Measurements from ENCODE around the gene MYO1B.

Gene MYO1B

DNA sequence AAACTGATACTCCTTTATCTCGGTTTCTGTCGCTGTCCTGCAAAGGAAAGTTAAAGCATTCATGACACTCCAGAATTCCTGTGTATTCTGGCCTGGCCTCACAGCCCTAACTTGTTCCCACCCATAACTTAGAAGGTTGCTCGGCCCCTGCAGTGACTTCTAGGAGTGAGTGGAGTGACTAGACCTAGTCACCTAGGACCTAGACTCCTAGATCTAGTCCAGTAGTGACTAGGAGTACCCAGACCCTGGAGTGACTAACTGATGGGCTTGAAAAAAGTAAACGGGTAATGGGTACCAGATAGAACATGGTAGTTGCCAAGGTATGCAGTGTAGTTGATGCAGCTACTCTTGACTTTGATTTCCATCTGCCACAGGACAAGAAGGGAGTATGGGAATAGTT lies 181.8 kb downstream of the MYO1B start:
- Histone ChIP-seq H3K36me3 (ENCODE audit: insufficient read depth, low read depth, low read length) (peaks cover 35% of the 10 kb centered on the region), H3K4me3 (ENCODE audit: low read length) (no peak overlapping the region), H3K9ac (ENCODE audit: low read depth, low read length) (no peak overlapping the region), H3K9me3 (ENCODE audit: insufficient read depth, low read depth, low read length) (no peaks in the 10 kb centered on the region), H3K27me3 (ENCODE audit: insufficient read depth, low read length) (no peaks in the 10 kb centered on the region), H3K4me1 (ENCODE audit: insufficient read depth, low read length) (no peaks in the 10 kb centered on the region), H3K27ac (ENCODE audit: low read length) (no peak overlapping the region)

DNA sequence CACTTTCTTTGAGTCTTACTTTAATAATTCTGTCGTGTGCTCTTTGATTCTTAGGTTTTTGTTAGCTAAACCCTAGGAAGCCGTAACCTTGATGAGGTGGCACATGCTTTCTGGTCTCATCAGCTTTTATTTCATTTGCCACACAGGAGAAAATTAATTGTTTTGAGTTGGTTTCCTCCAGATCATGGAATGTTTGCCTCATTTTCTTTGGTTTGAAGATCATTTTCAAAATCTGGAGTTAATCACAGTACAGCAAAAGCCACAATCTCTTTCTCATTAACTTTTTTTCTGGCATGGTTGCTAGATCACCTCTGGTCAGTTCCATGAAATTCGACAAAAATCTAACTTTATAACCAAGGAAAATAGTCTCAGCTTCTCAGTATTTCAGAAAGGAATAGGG lies 182.9 kb downstream of the MYO1B start:
- no peaks in the 10 kb centered on the region for H3K4me1 ChIP-seq (ENCODE audit: insufficient read depth, low read length)
- peaks cover 25% of the 10 kb centered on the region; the same call in 1 of the 2 replicates for H3K36me3 ChIP-seq (ENCODE audit: insufficient read depth, low read depth, low read length)
- no peak overlapping the region for H3K27ac ChIP-seq (ENCODE audit: low read length)
- H3K9ac ChIP-seq (ENCODE audit: low read depth, low read length) = no peak overlapping the region
- no peaks in the 10 kb centered on the region for H3K9me3 ChIP-seq (ENCODE audit: insufficient read depth, low read depth, low read length)
- no peaks in the 10 kb centered on the region for H3K27me3 ChIP-seq (ENCODE audit: insufficient read depth, low read length)
- H3K4me3 ChIP-seq (ENCODE audit: low read length) = no peak overlapping the region

DNA sequence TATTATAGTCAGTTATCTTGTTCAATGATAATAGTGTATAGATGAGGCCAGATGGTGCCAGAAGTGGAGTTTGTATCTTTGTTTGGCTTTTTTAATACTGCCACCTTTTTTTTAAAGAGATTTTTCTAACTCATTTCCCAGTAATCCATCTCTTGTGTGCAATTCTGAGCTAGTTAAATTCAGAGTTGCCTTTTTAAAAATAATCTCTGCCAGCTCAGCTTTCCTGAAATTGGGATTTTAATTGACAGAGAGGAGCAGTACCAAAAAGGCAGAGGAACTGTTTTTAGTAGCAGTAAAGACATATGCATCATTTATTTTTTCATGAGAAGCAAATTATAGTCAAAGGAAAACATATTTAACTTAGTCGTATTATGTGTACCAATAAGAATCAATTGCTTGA lies 185.3 kb downstream of the MYO1B start:
- Histone ChIP-seq H3K9ac (ENCODE audit: low read depth, low read length) (no peak overlapping the region), H3K27me3 (ENCODE audit: insufficient read depth, low read length) (no peaks in the 10 kb centered on the region), H3K9me3 (ENCODE audit: insufficient read depth, low read depth, low read length) (no peaks in the 10 kb centered on the region), H3K36me3 (ENCODE audit: insufficient read depth, low read depth, low read length) (peaks cover 4% of the 10 kb centered on the region; the same call in 1 of the 2 replicates), H3K4me1 (ENCODE audit: insufficient read depth, low read length) (no peaks in the 10 kb centered on the region), H3K4me3 (ENCODE audit: low read length) (no peak overlapping the region), H3K27ac (ENCODE audit: low read length) (no peak overlapping the region)

GRCh38 chr2:191432121-191432520 lies 186.9 kb downstream of the MYO1B start:
- no peaks in the 10 kb centered on the region for H3K36me3 ChIP-seq (ENCODE audit: insufficient read depth, low read depth, low read length)
- no peaks in the 10 kb centered on the region for H3K4me1 ChIP-seq (ENCODE audit: insufficient read depth, low read length)
- no peaks in the 10 kb centered on the region for H3K9me3 ChIP-seq (ENCODE audit: insufficient read depth, low read depth, low read length)
- no peak overlapping the region for H3K9ac ChIP-seq (ENCODE audit: low read depth, low read length)
- H3K27me3 ChIP-seq (ENCODE audit: insufficient read depth, low read length) = no peaks in the 10 kb centered on the region
- no peak overlapping the region for H3K27ac ChIP-seq (ENCODE audit: low read length)
- no peak overlapping the region for H3K4me3 ChIP-seq (ENCODE audit: low read length)

DNA sequence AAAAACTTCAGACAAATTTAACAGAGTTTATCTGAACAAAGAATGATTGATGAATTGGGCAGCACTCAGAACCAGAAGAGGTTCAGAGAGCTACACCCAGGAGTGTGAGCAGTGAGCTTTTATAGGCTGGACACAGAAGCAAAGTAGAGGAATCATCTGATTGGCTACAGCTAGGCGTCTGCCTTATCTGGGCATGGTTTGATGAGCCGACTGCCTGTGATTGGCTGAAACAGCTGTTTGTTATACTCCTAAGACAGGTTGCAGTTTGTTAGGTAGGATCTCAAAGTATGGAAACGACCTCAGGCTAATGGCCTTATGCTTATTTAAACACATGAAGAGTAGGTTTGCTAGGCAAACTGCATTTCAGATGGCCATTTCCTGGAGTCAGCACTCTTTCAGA lies 188.9 kb downstream of the MYO1B start:
- Histone ChIP-seq H3K9me3 (ENCODE audit: insufficient read depth, low read depth, low read length) (no peaks in the 10 kb centered on the region), H3K27me3 (ENCODE audit: insufficient read depth, low read length) (no peaks in the 10 kb centered on the region), H3K36me3 (ENCODE audit: insufficient read depth, low read depth, low read length) (no peaks in the 10 kb centered on the region), H3K4me3 (ENCODE audit: low read length) (no peak overlapping the region), H3K4me1 (ENCODE audit: insufficient read depth, low read length) (no peaks in the 10 kb centered on the region), H3K27ac (ENCODE audit: low read length) (no peak overlapping the region), H3K9ac (ENCODE audit: low read depth, low read length) (no peak overlapping the region)

GRCh38 chr2:191435141-191435540 lies 189.9 kb downstream of the MYO1B start:
- H3K36me3 ChIP-seq (ENCODE audit: insufficient read depth, low read depth, low read length) = no peaks in the 10 kb centered on the region

GRCh38 chr2:191436368-191437055 lies 191.3 kb downstream of the MYO1B start:
- no peaks in the 10 kb centered on the region for H3K27me3 ChIP-seq (ENCODE audit: insufficient read depth, low read length)

More at GRCh38 chr2:191435141-191435540, 189.9 kb downstream of the MYO1B start:
- no peaks in the 10 kb centered on the region for H3K9me3 ChIP-seq (ENCODE audit: insufficient read depth, low read depth, low read length)
- H3K9ac ChIP-seq (ENCODE audit: low read depth, low read length) = no peak overlapping the region
- no peak overlapping the region for H3K27ac ChIP-seq (ENCODE audit: low read length)
- H3K4me1 ChIP-seq (ENCODE audit: insufficient read depth, low read length) = no peaks in the 10 kb centered on the region
- H3K4me3 ChIP-seq (ENCODE audit: low read length) = no peak overlapping the region
- H3K27me3 ChIP-seq (ENCODE audit: insufficient read depth, low read length) = no peaks in the 10 kb centered on the region

DNA sequence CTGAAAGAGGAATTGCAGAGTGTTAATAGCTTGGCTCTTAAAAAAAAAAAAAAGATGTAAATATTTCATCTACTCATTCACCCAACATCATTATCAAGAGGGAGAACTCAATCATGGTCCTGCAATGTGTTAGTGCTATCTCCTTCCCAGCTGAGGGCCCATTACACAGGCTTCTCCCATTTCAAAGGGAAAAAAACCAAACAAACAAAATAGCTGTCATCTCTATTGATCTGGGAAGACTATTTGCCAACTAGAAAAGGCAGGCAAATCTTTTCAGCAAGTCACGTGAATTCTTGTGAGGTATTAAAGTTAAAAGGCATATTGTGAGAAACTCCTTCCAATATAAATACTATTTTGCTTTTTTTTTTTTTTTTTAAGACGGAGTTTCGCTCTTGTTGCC lies 194.3 kb downstream of the MYO1B start:
- Histone ChIP-seq H3K4me1 (ENCODE audit: insufficient read depth, low read length) (no peaks in the 10 kb centered on the region), H3K27ac (ENCODE audit: low read length) (no peak overlapping the region), H3K36me3 (ENCODE audit: insufficient read depth, low read depth, low read length) (no peaks in the 10 kb centered on the region), H3K27me3 (ENCODE audit: insufficient read depth, low read length) (no peaks in the 10 kb centered on the region), H3K9ac (ENCODE audit: low read depth, low read length) (no peak overlapping the region), H3K9me3 (ENCODE audit: insufficient read depth, low read depth, low read length) (no peaks in the 10 kb centered on the region), H3K4me3 (ENCODE audit: low read length) (no peak overlapping the region)

More at GRCh38 chr2:191436368-191437055, 191.3 kb downstream of the MYO1B start:
- Histone ChIP-seq H3K9ac (ENCODE audit: low read depth, low read length) (no peak overlapping the region), H3K36me3 (ENCODE audit: insufficient read depth, low read depth, low read length) (no peaks in the 10 kb centered on the region), H3K4me3 (ENCODE audit: low read length) (no peak overlapping the region), H3K9me3 (ENCODE audit: insufficient read depth, low read depth, low read length) (no peaks in the 10 kb centered on the region), H3K27ac (ENCODE audit: low read length) (no peak overlapping the region), H3K4me1 (ENCODE audit: insufficient read depth, low read length) (no peaks in the 10 kb centered on the region)

GRCh38 chr2:191441496-191442214 lies 196.5 kb downstream of the MYO1B start:
- no peak overlapping the region for H3K9ac ChIP-seq (ENCODE audit: low read depth, low read length)
- H3K27ac ChIP-seq (ENCODE audit: low read length) = no peak overlapping the region
- no peaks in the 10 kb centered on the region for H3K9me3 ChIP-seq (ENCODE audit: insufficient read depth, low read depth, low read length)
- H3K27me3 ChIP-seq (ENCODE audit: insufficient read depth, low read length) = no peaks in the 10 kb centered on the region
- H3K4me1 ChIP-seq (ENCODE audit: insufficient read depth, low read length) = no peaks in the 10 kb centered on the region
- no peaks in the 10 kb centered on the region for H3K36me3 ChIP-seq (ENCODE audit: insufficient read depth, low read depth, low read length)
- no peak overlapping the region for H3K4me3 ChIP-seq (ENCODE audit: low read length)

DNA sequence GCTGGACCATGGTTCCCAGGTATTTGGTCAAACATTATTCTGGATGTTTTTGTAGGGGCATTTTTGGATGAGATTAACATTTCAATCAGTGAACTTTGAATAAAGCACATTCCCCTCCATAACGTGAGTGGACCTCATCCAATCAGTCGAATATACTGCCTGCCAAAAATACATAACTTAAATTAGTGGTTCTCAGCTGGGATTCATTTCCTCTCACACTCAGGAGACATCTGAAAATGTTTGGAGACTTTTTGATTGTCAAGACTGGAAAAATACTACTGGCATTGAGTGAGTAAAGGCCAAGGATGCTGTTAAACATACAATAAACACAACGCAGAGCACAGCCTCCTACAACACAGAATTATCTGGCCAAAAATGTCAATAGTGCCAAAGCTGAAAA lies 198.2 kb downstream of the MYO1B start:
- Histone ChIP-seq H3K9me3 (ENCODE audit: insufficient read depth, low read depth, low read length) (no peaks in the 10 kb centered on the region), H3K4me3 (ENCODE audit: low read length) (no peak overlapping the region), H3K27ac (ENCODE audit: low read length) (no peak overlapping the region), H3K36me3 (ENCODE audit: insufficient read depth, low read depth, low read length) (no peaks in the 10 kb centered on the region), H3K27me3 (ENCODE audit: insufficient read depth, low read length) (no peaks in the 10 kb centered on the region), H3K9ac (ENCODE audit: low read depth, low read length) (no peak overlapping the region), H3K4me1 (ENCODE audit: insufficient read depth, low read length) (no peaks in the 10 kb centered on the region)

DNA sequence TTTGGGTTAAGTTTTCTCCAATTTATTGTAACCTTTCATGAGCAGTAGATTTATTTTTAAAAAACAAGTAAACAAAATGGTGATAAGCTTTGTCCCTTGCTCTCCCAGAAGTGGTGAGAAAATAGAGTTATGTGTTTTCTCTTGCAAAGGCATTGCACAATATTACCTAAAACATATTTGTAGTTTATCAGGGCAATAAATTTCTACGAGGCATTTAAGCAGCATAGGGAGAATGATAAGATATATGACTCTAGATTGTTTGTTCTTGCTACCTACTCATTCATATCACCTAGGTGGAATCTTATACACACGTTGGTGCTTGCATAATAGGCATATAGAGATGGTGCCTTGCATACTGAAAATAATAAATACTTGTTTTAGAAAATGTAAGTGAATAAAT lies 201.7 kb downstream of the MYO1B start:
- Histone ChIP-seq H3K27me3 (ENCODE audit: insufficient read depth, low read length) (no peaks in the 10 kb centered on the region), H3K36me3 (ENCODE audit: insufficient read depth, low read depth, low read length) (no peaks in the 10 kb centered on the region), H3K9me3 (ENCODE audit: insufficient read depth, low read depth, low read length) (no peaks in the 10 kb centered on the region), H3K27ac (ENCODE audit: low read length) (no peak overlapping the region), H3K4me3 (ENCODE audit: low read length) (no peak overlapping the region), H3K4me1 (ENCODE audit: insufficient read depth, low read length) (no peaks in the 10 kb centered on the region), H3K9ac (ENCODE audit: low read depth, low read length) (no peak overlapping the region)

- Histone ChIP-seq H3K27me3 (ENCODE audit: insufficient read depth, low read length) (no peaks in the 10 kb centered on the region), H3K27ac (ENCODE audit: low read length) (no peak overlapping the region), H3K9ac (ENCODE audit: low read depth, low read length) (no peak overlapping the region), H3K4me3 (ENCODE audit: low read length) (no peak overlapping the region), H3K4me1 (ENCODE audit: insufficient read depth, low read length) (no peaks in the 10 kb centered on the region), H3K9me3 (ENCODE audit: insufficient read depth, low read depth, low read length) (peaks cover 15% of the 10 kb centered on the region), H3K36me3 (ENCODE audit: insufficient read depth, low read depth, low read length) (no peaks in the 10 kb centered on the region)
Measured at GRCh38 chr2:191451116-191451515, 205.9 kb downstream of the MYO1B start.
